Astrocyte (in vitro differentiated cells and primary cell): Measurements from ENCODE around the gene MCHR1.

ENCODE experiments used
- CTCF ChIP-seq: IDR thresholded peaks from 2 replicates; pipeline ENCODE4 v1.5.1; 2011; ENCODE audit warnings: low read depth, mild to moderate bottlenecking, inconsistent platforms, low read length, moderate library complexity; ENCODE audit not compliant: insufficient read depth
- EZH2 ChIP-seq: IDR thresholded peaks from 2 replicates; pipeline ENCODE4 v1.6.1; 2012; ENCODE audit warnings: mild to moderate bottlenecking, low read length, inconsistent platforms; ENCODE audit not compliant: insufficient read depth

GRCh38 chr22:40651057-40651456, 28.2 kb upstream of the MCHR1 start:
- TF ChIP-seq CTCF = no peak
- no peak for TF ChIP-seq EZH2
